Omental fat pad (tissue), 4 donors: ENCODE measurements around the gene ZNF771. TPM values are rescaled to one million over a fixed set of nuclear protein-coding genes. Genes with fewer than 3 reads are reported as not detected.

Experiments used
- ATAC-seq: fragments of 150-250 bp; one replicate; pipeline ENCODE4 v1.9.1; 2016; ENCODE audit warnings: mild to moderate bottlenecking, moderate library complexity; ENCODE audit not compliant: low FRiP score
- DNase-seq: peaks from one replicate; pipeline ENCODE4 v3.0.0-alpha.2; 2019; ENCODE audit warnings: low spot score
- CTCF ChIP-seq, 3 donors: fragments of 450-650 bp; IDR thresholded peaks; one replicate each; pipeline ENCODE4 v1.5.1; 2016 to 2017; ENCODE audit warnings: antibody characterized with exemption in 3 of 3, mild to moderate bottlenecking in 3 of 3, moderate library complexity in 2 of 3
- total RNA-seq, 4 donors: library from RNA; depleted of rRNA; stranded (reverse); fragments of >200 nt; gene quantifications; one replicate each; pipeline ENCODE4 v1.1.0, GENCODE V29; 2016

The ZNF771 gene
- total RNA-seq, 4 donors from 2014 or later: 8.3 to 13.6 (median 9.9) TPM

GRCh38 chr16:30380072-30380802 lies 27.2 kb upstream of the ZNF771 start:
- ATAC-seq: no peak
- TF ChIP-seq CTCF (IDR thresholded peaks at IDR 0.05): no peak

DNA sequence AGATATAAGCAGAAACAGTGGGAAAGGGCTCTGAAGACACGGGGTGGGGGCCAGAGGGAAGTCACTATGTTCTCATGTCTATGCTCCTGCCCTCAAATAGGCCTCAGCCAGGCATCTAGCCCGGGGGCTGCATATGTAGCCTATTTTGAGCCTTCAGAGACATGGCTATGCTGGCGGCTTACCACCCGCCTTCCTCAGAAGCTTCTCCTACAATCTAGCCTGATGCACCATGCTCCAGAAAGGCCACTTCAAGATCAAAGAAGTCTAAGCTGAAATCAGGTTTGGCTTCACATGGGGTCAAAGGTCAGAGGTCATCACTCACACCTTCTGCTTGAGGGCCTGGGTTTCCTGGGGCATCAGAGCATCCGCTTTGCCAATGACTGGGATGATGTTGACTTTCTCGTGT lies 26.6 kb upstream of the ZNF771 start:
- ATAC-seq: no peak
- no peak for TF ChIP-seq CTCF (IDR thresholded peaks at IDR 0.05)
- no peak for DNase-seq

More at GRCh38 chr16:30380072-30380802, 27.2 kb upstream of the ZNF771 start:
- no peak for DNase-seq

DNA sequence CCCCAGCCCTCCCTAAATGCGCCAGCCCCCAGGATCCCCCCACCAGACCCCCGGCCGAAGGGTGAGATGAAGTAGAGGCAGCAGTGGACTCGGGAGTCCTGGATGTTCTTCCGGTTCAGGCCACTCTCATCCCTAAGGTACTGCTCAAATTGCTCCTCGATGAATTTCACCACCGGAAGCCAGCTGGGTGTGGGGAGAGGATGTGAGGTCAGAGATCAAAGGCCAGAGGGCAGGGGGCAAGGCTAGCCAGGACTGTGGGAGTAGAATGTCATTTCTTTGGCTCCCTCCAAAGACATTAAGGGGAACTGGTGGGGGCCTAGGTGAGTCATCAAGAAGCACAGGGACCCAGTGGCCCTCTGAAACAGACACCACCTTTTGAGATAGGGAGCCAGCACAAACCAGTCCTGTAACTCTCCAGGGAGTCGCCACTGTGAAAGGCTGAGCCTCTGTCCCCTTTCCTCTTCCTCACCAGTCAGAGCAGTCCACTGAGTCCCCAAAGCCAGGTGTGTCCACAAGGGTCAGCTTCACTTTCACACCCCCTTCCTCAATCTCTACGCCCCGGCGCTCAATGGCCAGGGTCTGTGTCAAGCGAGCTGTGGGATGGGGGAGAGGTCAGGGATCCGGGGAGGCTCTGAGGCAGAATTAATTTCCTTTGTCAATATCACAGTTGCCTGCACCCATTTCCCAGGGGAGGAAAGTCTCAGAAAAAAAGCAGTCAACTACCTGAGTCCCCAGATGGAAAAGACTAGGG lies 25.9 kb upstream of the ZNF771 start:
- ATAC-seq: no peak
- DNase-seq: no peak
- no peak for TF ChIP-seq CTCF (IDR thresholded peaks at IDR 0.05)

- no peak for TF ChIP-seq CTCF (IDR thresholded peaks at IDR 0.05)
- DNase-seq: no peak
- no peak for ATAC-seq
Observed at GRCh38 chr16:30382111-30382881, 25.1 kb upstream of the ZNF771 start, which contains the start of gene SEPTIN1. SEPTIN1 (minus strand) TSS chr16:30382561; CDS start chr16:30382542, 19 bp downstream.

DNA sequence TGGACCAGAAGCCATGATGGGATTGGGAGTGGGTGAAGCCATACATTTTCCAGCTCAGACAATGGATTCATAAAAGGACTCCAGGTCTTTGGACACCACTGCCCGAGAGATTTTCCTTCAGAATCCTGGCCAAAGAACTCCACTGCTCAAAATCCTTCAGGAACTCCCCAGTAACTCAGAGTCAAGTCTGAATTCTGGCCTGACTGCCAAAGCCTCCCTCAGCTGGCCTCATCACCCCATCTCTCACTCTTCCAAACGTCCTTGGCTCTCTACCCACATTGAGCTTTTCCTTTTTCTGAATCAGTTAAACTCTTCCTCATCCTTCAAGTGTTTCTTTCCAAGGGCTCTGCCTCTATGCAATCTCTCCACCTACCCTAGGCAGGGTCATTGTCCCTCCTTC lies 23.9 kb upstream of the ZNF771 start:
- no peak for TF ChIP-seq CTCF (IDR thresholded peaks at IDR 0.05)
- DNase-seq (no peak), ATAC-seq (no peak)

- ATAC-seq: peak; percentile 55
- TF ChIP-seq CTCF (IDR thresholded peaks at IDR 0.05): no peak
Observed at GRCh38 chr16:30394592-30395154, 12.7 kb upstream of the ZNF771 start.

More at GRCh38 chr16:30394592-30395154, 12.7 kb upstream of the ZNF771 start:
- DNase-seq: no peak
